CD4-positive, alpha-beta T cell treated with Interleukin-6 at 100 ng/mL for 8 hours (primary cell): ENCODE results near the gene KDELR3.

Source experiments
- DNase-seq: peaks from one replicate; pipeline ENCODE4 v3.0.0-alpha.2; 2020; ENCODE audit warnings: mixed read lengths, low spot score

KDELR3 gene

GRCh38 chr22:38482662-38483308 is 14.9 kb downstream of the KDELR3 start:
- DNase-seq, result no peak

- DNase-seq, result no peak
Measured at GRCh38 chr22:38484244-38484643, 16.3 kb downstream of the KDELR3 start.

DNA sequence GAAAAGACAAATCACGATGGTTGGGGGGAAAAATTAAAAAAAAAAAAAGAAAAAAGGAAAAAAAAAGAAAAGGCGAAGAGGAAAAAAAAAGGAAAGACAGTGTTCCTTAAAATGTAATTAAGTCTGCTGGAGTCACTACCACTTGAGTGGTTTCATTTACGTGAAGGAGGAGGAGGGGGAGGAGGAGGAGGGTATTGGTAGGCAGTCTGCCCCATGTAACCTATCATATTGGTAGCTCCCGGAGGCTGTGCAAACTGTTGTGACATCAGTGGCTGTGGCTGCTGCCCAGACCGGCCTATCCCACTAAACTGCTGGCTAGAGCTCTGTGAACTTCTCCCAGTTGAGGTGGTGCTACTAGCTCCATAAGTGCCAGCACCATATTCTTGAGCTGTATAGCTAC is 17.9 kb downstream of the KDELR3 start:
- no peak for DNase-seq

GRCh38 chr22:38487946-38488345 is 20.1 kb downstream of the KDELR3 start:
- no peak for DNase-seq

GRCh38 chr22:38489142-38489541 is 21.2 kb downstream of the KDELR3 start:
- DNase-seq, result no peak

GRCh38 chr22:38489561-38490145 is 21.8 kb downstream of the KDELR3 start:
- no peak for DNase-seq

DNA sequence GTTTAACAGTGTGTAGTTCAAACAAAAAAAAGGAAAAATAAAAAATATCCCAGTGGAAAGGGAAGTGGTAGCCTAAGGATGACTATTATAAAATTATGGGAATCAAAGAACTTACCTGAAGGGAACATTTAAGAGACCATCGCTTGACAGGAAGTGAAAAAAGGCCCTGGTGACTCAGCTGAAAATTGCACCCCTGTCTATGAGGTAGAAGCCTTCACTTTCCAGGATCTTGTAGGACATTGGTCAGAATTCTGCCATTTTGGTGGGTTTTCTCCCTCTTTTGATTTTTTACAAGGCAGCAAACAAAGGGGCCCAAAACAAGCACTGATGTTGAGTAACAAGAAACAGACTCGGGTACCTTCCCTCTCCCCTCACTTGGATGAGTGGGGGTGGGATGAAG is 22.6 kb downstream of the KDELR3 start:
- DNase-seq, result peak; percentile 20

- no peak for DNase-seq
Measured at GRCh38 chr22:38490915-38491314, 23.0 kb downstream of the KDELR3 start.

DNA sequence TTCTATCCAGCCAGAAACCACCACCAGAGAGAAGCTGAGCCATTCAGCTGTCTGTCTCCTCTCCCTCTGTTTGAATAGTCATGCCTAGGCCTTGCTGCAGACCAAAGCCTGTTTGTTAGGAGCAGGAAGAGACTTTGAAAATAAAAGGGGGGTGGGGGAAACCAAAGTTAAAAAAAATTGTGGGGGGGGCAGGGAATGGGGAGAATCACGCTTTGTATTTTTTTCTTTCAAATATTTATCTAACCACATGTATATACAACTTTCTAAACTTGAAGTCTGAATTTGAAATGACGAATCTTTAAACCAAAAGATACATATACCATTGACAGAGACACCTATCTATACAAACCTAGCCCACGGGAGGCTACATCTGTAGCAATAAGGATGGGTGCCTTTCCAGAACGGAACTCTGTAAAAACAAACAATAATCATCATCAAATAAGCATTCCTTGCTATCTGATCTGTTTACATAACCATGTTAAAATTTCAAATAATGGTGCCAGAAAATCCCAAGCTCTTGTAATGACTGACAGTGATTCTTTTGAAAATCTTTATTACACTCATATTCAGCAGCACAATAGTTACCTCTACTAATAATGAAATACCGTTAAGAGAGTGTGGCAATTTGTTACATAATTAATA is 23.9 kb downstream of the KDELR3 start:
- no peak for DNase-seq

- no peak for DNase-seq
Measured at GRCh38 chr22:38494498-38494897, 26.6 kb downstream of the KDELR3 start.

GRCh38 chr22:38494939-38495338 is 27.0 kb downstream of the KDELR3 start:
- no peak for DNase-seq

GRCh38 chr22:38497869-38498268 is 30.0 kb downstream of the KDELR3 start:
- no peak for DNase-seq

GRCh38 chr22:38501797-38502672 is 34.1 kb downstream of the KDELR3 start:
- DNase-seq, result no peak

GRCh38 chr22:38503021-38503420 is 35.1 kb downstream of the KDELR3 start:
- DNase-seq, result no peak

DNA sequence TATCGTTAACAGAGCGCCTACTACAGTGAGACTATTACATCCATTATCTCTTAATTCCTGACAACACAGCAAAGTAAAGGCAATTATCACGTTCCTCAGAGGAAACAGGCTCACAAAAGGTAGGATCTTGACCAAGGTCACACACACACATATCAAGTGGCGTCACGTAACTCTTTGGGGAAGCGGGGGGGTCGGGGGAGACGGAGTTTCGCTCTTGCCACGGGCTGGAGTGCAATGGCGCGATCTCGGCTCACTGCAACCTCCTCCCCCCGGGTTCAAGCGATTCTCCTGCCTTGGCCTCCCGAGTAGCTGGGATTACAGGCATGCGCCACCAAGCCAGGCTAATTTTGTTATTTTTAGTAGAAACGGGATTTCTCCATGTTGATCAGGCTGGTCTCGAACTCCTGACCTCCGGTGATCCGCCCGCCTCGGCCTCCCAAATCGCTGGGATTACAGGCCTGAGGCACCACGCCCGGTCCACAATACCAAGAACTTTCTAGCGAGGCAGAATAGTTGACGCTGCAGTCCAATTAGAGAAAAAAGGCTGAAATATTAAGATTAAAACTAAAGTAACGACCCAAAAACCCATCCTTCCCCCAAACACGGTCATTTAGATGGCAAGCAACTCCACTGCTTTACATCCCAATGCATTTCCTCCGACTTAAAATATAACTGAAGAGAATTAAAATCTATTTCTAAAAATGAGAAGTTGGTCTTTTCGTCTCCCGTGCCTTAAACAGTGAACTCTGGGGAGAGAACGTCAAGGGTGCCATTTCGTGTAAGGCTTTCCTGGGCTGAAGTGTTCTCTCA is 37.0 kb downstream of the KDELR3 start:
- peak; percentile 46 for DNase-seq

- DNase-seq, result peak; percentile 48
Measured at GRCh38 chr22:38505541-38506117, 37.7 kb downstream of the KDELR3 start.

DNA sequence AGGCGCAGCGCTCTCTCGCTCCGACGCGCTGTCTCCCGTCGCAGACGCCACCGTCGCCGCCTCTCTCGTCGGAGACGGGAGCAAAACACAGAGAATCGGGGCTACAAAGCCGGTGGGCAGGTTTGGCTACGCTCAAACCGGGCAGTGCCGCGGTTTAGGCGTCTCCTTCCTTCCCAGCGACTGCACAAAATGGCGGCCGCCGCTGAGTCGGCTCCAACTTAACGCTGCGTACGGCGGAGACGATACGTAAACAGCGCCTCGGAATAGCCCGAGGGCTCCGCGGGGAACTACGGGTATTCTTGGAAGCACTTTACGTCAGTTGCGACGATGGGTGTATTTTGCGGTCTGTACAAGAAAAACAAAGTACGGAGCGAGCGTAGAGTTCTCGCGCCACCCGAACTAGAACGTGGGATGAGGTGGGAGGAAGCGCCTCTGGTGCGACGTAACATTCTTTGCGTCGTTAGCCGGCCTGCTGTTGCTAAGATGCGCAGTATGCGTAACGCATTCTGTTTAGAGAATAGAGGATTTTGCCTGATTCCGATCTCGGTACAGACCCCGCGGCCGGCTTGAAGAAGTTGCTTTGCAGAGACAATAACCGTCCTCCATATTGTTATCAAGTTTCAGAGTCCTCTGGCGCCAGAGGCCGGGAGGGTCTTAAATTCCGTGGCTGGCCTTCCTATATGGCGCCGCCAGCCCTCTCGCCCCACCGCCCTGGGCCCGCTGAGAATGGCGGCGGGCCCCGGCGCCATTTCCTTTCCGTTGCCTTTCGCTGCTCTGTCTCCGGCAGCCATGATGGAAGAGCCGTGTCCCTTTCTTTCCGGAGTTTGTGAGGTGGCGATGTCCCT is 38.4 kb downstream of the KDELR3 start, which contains the start of gene DDX17:
Gene DDX17 (minus strand): TSS at position 194 of the 845 bp plus-strand sequence.
- peak; percentile 92 for DNase-seq

DNA sequence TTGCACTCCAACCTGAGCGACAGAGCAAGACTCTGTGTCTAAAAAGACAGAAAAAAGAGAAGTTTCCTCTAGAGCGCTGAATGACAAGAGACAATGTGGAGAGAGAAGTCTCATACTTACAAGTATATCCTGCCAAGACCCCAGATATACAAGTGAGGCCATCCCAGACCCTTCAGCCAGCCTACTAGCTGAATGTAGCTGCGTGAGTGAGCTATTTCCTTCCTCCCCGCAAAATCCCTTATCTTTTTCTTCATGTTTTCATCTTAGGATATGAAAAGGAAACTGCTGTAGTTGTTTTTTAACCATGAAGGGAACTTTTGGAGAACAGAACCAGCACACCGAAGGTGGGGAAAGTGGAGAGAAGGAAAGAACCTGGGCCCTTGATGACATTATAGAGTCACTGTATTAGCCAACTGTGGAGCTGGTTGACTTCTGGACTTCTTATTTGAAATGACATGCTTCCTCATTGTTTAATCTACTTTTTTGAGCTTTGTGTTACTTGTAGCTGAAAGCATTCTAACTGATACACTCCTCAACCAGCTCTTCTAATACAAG is 42.6 kb downstream of the KDELR3 start:
- DNase-seq, result no peak

- DNase-seq, result peak; percentile 40
Measured at GRCh38 chr22:38513063-38513462, 45.2 kb downstream of the KDELR3 start.

GRCh38 chr22:38518620-38519019 is 50.7 kb downstream of the KDELR3 start:
- DNase-seq, result no peak
